ENCODE results near the gene VPS33A.

GRCh38 chr12:122194804-122195203 lies 71.5 kb downstream of the VPS33A start:
- TF ChIP-seq TCF12 (IDR thresholded peaks at IDR 0.05; ENCODE audit: low read depth, low read length) (no peak), EP300 (IDR thresholded peaks at IDR 0.05; ENCODE audit: borderline replicate concordance in 1 of 2, low read depth in 2 of 2, low read length in 2 of 2) (no peak), CHD2 (IDR thresholded peaks at IDR 0.05; ENCODE audit: low read length) (no peak)
- TF ChIP-seq, protein P1, sequence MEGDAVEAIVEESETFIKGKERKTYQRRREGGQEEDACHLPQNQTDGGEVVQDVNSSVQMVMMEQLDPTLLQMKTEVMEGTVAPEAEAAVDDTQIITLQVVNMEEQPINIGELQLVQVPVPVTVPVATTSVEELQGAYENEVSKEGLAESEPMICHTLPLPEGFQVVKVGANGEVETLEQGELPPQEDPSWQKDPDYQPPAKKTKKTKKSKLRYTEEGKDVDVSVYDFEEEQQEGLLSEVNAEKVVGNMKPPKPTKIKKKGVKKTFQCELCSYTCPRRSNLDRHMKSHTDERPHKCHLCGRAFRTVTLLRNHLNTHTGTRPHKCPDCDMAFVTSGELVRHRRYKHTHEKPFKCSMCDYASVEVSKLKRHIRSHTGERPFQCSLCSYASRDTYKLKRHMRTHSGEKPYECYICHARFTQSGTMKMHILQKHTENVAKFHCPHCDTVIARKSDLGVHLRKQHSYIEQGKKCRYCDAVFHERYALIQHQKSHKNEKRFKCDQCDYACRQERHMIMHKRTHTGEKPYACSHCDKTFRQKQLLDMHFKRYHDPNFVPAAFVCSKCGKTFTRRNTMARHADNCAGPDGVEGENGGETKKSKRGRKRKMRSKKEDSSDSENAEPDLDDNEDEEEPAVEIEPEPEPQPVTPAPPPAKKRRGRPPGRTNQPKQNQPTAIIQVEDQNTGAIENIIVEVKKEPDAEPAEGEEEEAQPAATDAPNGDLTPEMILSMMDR (IDR thresholded peaks at IDR 0.05; ENCODE audit: control extremely low read depth in 1 of 3, insufficient read depth in 1 of 3, low read depth in 1 of 3, low read length in 3 of 3), result no peak
